Mononuclear cell (primary cell): ENCODE results near the gene ADH1C. TPM values are rescaled to one million over a fixed set of nuclear protein-coding genes. Genes with fewer than 3 reads are reported as not detected.
"Not testable (repeated sequence)": the region's sequence is repeated elsewhere in the genome, so short reads cannot be mapped to it uniquely, and the experiment has no call there.

Source experiments
- H3K27me3 ChIP-seq: 2 replicates; pipeline ENCODE4 v1.6.0; 2011; ENCODE audit warnings: low read length, control low read depth; ENCODE audit not compliant: insufficient read depth
- H3K4me1 ChIP-seq: 2 replicates; pipeline ENCODE4 v1.5.1; 2011; ENCODE audit warnings: mild to moderate bottlenecking, low read length, control low read depth; ENCODE audit not compliant: insufficient read depth
- H3K4me3 ChIP-seq: 2 replicates; pipeline ENCODE4 v1.5.1; 2011; ENCODE audit warnings: mild to moderate bottlenecking, low read length, moderate library complexity
- H3K9me3 ChIP-seq: 2 replicates; pipeline ENCODE4 v1.5.1; 2011; ENCODE audit warnings: low read depth, mild to moderate bottlenecking, control low read depth, low read length
- total RNA-seq: library from RNA; depleted of rRNA; stranded (reverse); fragments of >200 nt; gene quantifications from one replicate; pipeline ENCODE4 v1.2.3, GENCODE V29; 2012

The ADH1C gene
- total RNA-seq, 1 donor, result not detected

DNA sequence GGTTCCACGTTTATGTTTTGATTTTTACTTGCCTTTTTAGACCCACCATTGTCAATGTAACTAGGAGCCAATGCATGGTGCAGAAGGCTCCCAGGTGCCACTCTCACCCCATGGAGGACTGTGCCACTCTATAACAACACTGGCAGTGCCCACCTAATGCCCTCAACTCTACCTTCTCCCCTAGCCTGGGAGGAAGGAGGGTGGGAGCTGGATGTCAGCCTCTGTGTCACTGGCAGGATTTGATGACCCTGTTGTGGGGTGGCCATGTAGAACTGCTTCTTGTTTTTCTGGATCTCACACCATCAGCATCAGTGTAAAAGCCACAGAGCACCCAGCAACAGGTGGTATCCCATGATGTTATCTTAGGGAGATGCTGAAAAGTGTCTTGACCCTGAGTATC, 17.7 kb downstream of the ADH1C start:
- H3K9me3 ChIP-seq, result no peaks in the 10 kb centered on the region

DNA sequence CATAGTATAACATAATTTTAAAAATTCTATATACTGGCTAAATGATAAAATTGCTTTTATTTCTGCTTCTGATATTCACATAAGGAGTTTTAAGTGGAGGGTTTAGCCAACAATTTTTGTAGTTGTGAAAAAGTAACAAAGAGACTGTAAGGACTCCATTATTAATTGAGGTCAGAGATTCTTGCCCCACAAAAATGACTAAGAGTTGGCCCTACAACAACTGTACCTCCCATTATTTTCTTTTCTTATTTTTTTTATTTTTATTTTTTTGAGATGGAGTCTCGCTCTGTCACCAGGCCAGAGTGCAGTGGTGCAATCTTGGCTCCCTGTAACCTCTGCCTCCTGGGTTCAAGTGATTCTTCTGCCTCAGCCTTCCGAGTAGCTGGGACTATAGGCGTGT, 21.9 kb downstream of the ADH1C start:
- Histone ChIP-seq H3K4me1 (no peaks in the 10 kb centered on the region), H3K27me3 (no peaks in the 10 kb centered on the region), H3K9me3 (no peaks in the 10 kb centered on the region), H3K4me3 (no peak overlapping the region)

More for the DNA sequence above, 17.7 kb downstream of the ADH1C start:
- Histone ChIP-seq H3K4me1 (no peaks in the 10 kb centered on the region), H3K27me3 (no peaks in the 10 kb centered on the region), H3K4me3 (no peak overlapping the region)

DNA sequence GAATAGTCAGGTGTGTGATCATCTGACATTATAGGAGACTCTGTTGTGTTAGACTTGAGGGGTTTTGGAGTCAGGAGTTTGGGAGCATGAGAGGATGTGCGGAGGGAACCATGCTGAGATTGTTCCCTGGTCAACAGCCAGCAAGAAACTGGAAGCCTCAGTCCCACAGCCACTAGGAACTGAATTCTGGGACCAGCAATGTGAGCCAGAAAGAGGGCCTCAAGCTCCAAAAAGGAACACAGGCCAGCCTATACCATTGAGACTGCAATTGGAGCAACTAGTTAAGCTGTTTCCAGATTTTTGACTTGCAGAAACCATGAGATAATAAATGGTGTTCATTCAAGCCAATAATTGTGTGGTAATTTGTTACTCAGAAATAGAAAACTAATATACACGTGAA, 22.7 kb downstream of the ADH1C start:
- Histone ChIP-seq H3K27me3 (no peaks in the 10 kb centered on the region), H3K4me3 (no peak overlapping the region), H3K4me1 (no peaks in the 10 kb centered on the region), H3K9me3 (no peaks in the 10 kb centered on the region)

DNA sequence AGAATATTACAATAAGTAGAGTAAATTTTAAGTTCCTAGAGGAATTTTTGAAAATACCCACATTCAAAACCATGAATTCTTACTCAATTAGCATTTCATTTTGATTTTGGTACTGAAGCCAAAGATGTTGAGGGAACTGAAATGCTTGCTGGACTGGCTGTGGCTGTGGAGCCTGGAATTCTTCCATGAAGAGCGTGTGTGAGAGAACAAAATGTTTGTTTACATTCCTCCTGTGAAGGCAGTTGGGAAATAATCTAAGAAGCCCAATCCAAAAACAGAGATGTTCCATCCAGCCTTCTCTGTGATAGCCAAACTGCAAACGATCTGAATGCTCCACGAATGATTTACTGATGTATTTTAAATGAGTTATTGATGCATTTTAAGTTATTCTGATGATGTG, 27.6 kb downstream of the ADH1C start:
- H3K9me3 ChIP-seq, result no peaks in the 10 kb centered on the region
- H3K4me3 ChIP-seq, result no peak overlapping the region
- no peaks in the 10 kb centered on the region for H3K27me3 ChIP-seq
- H3K4me1 ChIP-seq, result no peaks in the 10 kb centered on the region

DNA sequence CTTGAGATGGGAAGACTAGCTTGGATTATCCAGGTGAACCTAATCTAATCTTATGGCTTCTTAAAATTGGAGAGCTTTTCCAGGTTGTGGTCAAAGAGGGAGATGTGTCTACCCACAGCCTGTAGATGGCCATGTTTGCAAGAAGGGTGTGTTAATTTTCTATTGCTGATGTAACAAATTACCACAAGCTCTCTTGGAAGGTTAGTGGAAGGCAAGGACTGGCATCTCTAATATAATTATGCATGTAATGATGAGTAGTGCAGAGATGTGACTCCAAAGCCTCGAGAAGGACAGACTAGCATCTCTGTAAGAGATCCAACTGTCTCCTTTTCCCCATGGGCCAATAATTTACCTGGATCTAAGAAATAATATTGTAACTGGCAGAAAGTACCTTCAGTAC, 28.2 kb downstream of the ADH1C start:
- no peaks in the 10 kb centered on the region for H3K27me3 ChIP-seq
- H3K4me3 ChIP-seq, result no peak overlapping the region
- no peaks in the 10 kb centered on the region for H3K4me1 ChIP-seq
- H3K9me3 ChIP-seq, result no peaks in the 10 kb centered on the region

DNA sequence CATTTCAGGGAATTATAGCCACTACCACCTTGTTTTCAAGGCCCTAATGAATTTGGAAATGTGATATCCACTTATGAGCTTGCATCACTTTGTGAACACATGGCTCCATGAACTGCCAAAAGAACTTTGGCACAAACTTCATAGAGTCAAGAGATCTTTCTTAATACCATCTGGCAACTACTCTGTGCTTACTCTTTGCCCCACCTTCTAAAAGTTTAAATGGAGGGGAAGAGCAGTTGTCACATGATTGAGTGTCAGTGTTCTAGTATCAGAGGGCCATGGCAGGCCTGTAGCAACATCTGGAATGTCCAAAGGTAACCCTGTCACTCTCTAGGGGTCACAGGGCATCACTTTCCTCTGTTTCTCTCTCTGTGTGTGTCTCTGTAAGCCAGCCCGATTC, 28.8 kb downstream of the ADH1C start:
- no peaks in the 10 kb centered on the region for H3K4me1 ChIP-seq
- no peak overlapping the region for H3K4me3 ChIP-seq
- H3K9me3 ChIP-seq, result no peaks in the 10 kb centered on the region
- H3K27me3 ChIP-seq, result no peaks in the 10 kb centered on the region

DNA sequence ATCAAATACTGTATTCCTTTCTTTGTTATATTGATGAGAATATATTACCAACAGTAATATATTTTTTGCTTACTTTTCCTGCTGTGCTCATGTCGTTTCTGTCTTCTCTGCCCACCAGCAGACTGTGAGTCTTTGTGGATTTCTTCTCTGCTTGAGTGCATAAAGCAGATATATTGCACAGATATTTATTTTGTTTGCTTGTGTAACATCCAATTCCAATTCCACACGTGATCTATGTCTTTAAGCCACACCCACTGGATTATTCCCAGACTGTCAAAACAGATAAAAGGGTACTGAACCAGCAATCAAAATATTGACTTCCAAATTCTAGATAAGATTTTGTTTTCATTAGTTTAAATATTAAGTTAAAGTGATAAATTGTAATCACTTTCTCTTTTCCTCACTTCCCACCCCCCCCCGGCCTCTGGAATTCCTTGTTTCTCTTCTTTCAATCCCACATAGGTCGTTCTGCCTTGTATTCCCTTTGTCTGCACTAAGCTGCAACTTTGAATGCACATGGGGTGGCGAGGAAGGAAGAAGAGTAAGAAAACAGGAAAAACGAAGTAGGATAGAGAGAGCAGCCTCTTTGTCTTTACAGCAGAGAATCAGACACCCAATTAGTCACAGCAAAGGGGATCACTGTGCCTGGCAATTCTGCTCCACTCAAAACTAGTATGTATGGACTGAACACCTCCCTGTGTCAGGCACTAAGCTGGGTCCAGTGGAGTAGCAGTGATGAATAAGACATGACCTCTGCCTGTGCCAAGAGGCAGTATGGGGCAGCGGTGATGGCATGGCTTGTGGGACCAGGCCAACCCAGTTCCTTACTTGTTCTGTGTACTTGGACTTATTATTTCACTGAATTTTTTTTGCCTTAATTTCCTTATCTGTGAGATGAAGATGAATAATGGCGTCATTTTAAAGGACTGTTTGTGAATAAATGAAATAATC, 31.0 kb downstream of the ADH1C start, which contains the start of gene ADH1B:
ADH1B (minus strand) TSS at position 161 of the 951 bp plus-strand sequence; CDS start at position 91, 70 bp downstream.
- H3K9me3 ChIP-seq, result no peaks in the 10 kb centered on the region
- H3K4me1 ChIP-seq, result no peaks in the 10 kb centered on the region
- no peaks in the 10 kb centered on the region for H3K27me3 ChIP-seq
- no peak within 1 kb of the TSS for H3K4me3 ChIP-seq

DNA sequence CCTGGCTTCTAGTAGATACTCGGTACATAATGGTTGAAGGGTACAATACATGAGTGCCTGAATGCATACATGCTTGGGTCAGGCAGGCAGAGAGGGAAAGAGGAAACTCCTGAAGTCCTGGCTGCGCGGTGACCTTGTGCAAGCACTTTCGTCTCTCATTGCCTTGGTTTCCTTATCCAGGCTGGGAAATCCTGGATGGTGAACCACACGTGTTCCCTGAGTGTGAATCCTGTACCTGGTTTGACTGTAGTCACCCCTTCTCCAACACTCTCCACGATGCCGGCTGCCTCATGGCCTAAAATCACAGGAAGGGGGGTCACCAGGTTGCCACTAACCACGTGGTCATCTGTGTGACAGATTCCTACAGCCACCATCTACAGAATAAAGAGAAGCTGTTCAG, 34.7 kb downstream of the ADH1C start:
- not testable (repeated sequence) for H3K27me3 ChIP-seq, H3K9me3 ChIP-seq, H3K4me3 ChIP-seq

DNA sequence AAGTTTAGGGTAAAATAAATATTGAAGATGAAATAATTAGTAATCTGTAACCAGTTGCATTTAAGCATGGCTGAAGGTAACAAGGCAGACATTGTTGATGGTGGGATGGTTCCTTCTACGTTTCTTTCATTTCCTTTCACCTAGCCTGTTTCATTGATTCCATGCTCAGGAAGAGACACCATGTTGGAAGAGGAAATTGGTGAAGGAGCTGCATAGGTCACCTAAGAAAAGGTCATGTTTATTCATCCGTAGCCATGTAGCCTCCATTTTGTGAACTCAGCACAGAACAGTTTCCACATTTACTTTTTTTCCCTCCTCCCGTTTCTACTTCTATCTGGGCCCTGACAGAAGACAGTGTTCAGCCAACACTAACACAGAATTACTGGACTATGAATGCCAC, 35.2 kb downstream of the ADH1C start:
- Histone ChIP-seq H3K9me3 (no peaks in the 10 kb centered on the region), H3K4me3 (no peak overlapping the region), H3K27me3 (no peaks in the 10 kb centered on the region), H3K4me1 (no peaks in the 10 kb centered on the region)

More for the DNA sequence above, 34.7 kb downstream of the ADH1C start:
- not testable (repeated sequence) for H3K4me1 ChIP-seq

DNA sequence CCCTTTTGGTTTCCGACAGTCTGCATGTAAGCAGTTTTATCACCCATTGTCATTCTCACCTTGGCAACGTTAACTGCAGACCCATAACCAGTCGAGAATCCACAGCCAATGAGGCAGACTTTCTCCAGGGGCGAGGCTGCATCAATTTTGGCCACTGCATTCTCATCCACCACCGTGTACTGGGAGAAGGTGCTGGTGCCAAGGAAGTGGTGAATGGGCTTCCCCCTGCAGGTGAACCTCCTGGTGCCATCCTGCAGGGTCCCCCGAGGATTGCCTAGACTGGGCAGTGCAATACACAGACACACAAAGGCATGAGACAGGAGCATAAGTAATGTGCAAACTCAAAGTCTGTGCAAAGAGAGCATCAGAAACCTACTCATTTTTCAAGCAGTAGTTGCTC, 36.7 kb downstream of the ADH1C start:
- H3K27me3 ChIP-seq, result no peaks in the 10 kb centered on the region
- no peak overlapping the region for H3K4me3 ChIP-seq
- H3K4me1 ChIP-seq, result no peaks in the 10 kb centered on the region
- no peaks in the 10 kb centered on the region for H3K9me3 ChIP-seq

DNA sequence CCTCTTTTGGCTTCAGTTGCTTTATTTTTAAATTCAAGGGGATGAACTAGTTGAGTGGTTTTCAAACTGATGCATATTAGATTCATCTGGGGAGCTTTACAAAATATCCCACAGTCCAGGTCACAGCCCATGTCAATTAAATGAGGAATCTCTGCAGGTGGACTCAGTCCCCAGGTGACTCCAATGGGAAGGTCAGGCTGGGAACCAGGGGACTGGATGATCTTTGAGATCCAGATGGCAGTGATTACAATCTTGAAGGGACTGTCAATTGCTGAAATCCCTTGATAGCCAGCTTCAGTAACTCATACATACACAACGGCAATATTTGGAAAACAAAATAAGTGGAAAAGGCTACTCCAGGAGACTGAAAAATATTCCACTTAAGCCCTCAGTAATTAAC, 38.3 kb downstream of the ADH1C start:
- H3K4me1 ChIP-seq, result no peaks in the 10 kb centered on the region

DNA sequence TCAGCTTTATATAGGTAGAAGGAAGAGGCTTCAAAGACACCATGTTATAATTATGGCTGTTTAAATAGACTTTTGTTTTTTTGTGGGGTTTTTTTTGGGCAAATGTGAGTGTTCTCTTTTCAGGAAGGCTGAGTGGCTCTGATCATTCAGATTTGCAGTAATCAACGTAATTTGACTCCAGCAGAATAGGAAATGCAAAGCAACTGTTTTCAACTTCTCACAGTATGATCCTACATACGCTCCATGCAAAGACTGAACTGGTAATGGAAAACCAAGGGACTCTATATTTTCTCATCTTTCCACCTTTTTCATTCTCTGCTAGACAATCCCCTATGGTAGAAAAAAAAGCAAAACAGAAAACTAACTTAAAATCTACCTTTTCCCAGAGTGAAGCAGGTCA, 42.2 kb downstream of the ADH1C start:
- Histone ChIP-seq H3K4me3 (no peak overlapping the region), H3K9me3 (no peaks in the 10 kb centered on the region), H3K4me1 (no peaks in the 10 kb centered on the region), H3K27me3 (no peaks in the 10 kb centered on the region)

More for the DNA sequence above, 38.3 kb downstream of the ADH1C start:
- H3K4me3 ChIP-seq, result no peak overlapping the region
- H3K9me3 ChIP-seq, result no peaks in the 10 kb centered on the region
- H3K27me3 ChIP-seq, result no peaks in the 10 kb centered on the region

DNA sequence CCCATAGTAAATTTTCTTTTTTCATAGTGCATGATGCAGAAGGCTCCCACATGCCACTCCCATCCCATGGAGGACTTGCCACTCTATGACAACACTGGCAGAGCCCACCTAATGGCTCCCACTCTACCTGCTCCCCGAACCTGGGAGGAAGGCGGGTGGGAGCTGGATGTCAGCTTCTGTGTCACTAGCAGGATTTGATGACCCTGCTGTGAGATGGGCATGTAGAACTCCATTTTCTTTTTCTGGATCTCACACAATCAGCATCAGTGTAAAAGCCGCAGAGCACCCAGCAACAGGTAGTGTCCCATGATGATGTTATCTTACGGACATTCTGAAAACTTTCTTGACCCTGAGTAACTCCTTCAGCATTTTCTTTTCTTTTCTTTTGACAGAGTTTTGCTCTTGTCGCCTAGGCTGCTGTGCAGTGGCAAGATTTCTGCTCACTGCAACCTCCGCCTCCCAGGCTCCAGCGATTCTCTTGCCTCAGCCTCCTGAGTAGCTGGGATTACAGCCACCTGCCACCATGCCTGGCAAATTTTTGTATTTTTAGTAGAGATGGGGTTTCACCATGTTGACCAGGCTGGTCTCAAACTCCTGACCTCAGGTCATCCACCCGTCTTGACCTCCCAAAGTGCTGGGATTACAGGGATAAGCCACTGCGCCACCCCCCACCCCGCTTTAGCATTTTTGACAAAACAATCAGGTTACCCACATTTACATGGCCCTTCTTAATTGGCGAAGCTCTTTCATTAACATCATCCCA, 46.7 kb downstream of the ADH1C start:
- Histone ChIP-seq H3K4me1 (no peaks in the 10 kb centered on the region), H3K27me3 (no peaks in the 10 kb centered on the region), H3K4me3 (no peak overlapping the region), H3K9me3 (no peaks in the 10 kb centered on the region)

DNA sequence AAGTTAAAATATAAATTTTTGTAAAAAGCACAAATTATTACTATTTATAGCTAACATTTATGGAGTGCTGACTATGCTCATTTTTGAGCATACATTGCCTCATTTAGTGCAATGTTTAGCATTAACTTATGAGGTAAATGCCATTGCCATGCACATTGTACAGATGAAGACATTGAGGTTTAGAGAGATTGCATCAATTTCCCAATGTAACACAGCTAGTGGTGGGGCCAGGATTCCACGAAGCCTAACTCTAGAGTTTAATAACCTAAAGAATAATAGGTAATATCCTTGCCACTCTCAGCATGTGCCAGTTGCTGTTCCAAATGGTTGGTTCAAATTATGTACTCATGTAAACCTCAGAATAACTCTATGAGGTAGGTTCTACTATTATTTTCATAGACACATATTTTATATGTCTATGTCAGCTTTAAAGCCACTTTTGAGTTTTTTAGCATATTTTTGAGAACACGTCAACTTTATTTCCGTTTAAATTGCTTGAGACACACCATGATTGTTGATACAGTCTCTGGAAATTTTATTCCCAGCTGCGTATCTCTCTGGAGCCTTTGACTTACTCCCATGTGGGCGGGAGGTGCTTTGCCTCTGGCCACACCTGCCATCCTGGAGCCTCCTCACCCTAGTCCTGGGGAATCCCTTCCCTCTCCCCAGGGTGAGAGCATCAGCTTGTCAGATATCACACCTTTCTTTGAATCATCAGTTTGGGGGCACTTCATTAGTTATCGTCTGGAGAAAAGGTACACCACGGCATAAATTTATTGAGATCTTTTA, 51.0 kb downstream of the ADH1C start:
- no peaks in the 10 kb centered on the region for H3K4me1 ChIP-seq
- H3K4me3 ChIP-seq, result no peak overlapping the region
- no peaks in the 10 kb centered on the region for H3K27me3 ChIP-seq
- peaks cover 4% of the 10 kb centered on the region for H3K9me3 ChIP-seq

DNA sequence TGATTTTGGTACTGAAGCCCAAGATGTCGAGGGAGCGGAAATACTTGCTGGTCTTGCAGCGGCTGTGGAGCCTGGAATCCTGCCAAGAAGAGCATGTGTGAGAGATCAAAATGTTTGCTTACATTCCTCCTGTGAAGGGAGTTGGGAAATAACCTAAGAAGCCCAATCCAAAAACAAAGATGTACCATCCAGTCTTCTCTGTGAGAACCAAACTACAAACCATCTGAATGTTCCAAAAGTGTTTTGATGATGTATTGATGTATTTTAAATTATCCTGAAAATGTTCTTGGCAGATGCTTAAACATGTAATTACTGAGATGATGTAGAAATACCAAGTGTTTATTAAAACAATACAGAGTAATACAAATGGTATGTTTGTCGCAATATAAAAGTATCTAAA, 51.6 kb downstream of the ADH1C start:
- no peaks in the 10 kb centered on the region for H3K27me3 ChIP-seq
- H3K9me3 ChIP-seq, result peaks cover 4% of the 10 kb centered on the region
- no peaks in the 10 kb centered on the region for H3K4me1 ChIP-seq
- no peak overlapping the region for H3K4me3 ChIP-seq
